GM12872 (cell line): ENCODE measurements around the gene FBXO15.

Source experiments
- CTCF ChIP-seq: IDR thresholded peaks from 3 replicates; pipeline ENCODE4 v1.5.1; 2011; ENCODE audit warnings: low read depth, mild to moderate bottlenecking, low read length, moderate library complexity; ENCODE audit not compliant: insufficient read depth

FBXO15 gene

GRCh38 chr18:74062037-74062436 lies 85.6 kb downstream of the FBXO15 start:
- no peak for TF ChIP-seq CTCF

- TF ChIP-seq CTCF = no peak
Observed at GRCh38 chr18:74060579-74060978, 87.1 kb downstream of the FBXO15 start.

DNA sequence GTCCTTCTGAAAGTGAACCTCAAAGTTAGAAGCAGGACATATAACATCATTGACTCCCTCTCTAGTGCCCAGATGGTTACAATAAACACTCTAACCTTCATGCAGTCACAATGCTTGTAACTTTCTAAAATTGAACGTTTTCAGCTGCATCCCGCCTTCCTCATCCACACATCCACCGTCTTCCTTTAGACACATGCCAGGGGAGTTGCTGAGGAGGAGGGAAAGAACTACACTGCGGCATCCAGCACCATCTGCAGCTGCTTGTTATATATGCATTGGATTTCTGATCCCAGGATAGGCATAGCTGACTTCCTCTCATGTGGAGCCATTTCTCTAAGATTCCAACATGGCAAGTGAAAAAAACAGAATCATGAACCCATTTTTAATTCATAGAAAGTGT lies 96.8 kb downstream of the FBXO15 start:
- no peak for TF ChIP-seq CTCF

GRCh38 chr18:74040459-74041332 lies 106.9 kb downstream of the FBXO15 start:
- peak; percentile 77 for TF ChIP-seq CTCF

DNA sequence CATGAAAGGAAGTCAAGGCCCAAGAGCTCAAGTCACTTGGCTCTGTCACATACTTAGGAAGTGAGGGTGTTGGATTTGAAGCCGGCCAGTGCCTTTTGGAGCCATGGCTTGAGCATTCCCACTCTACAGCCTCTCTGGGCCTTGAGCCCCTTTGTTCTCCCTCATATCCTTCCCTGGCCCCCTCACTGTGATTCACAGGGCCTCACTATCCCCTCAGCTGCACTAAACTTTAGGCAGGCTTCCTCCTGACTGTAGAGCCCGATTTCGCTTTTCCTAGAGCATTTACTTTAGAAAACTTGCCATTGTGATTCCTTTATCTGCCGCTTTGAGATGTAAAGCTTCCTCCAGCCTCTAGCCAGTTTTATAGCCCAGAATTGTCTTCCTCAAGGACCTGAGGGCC lies 107.6 kb downstream of the FBXO15 start:
- TF ChIP-seq CTCF = no peak

GRCh38 chr18:74029161-74029560 lies 118.5 kb downstream of the FBXO15 start:
- TF ChIP-seq CTCF = no peak
